ENCODE data around the gene GAK.

GAK gene

DNA sequence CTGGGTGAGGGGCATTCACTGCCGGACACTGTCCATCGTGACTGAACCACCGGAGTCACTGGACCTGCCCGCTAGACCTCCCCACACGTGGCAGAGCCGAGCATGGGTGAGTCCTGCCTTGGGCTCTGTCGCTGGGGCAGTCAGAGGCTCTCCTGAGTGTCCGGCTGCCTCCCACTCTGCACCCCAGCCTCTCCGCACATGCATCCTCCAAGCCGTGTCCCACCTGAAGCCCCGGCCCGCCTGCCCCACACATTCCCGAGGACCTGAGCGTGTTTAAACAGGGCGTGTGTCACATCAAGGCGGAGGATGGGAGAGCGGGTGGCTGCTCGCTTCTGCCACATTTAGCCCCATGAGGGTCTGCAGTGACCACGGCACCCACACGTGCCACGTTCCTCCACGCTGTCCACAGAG is 110.9 kb downstream of the GAK start:
- peak; percentile 64 for DNase-seq (ENCODE audit: low spot score)
- Histone ChIP-seq H3K4me3 (no peak overlapping the region), H3K27ac (no peak overlapping the region)
- TF ChIP-seq, protein P1, sequence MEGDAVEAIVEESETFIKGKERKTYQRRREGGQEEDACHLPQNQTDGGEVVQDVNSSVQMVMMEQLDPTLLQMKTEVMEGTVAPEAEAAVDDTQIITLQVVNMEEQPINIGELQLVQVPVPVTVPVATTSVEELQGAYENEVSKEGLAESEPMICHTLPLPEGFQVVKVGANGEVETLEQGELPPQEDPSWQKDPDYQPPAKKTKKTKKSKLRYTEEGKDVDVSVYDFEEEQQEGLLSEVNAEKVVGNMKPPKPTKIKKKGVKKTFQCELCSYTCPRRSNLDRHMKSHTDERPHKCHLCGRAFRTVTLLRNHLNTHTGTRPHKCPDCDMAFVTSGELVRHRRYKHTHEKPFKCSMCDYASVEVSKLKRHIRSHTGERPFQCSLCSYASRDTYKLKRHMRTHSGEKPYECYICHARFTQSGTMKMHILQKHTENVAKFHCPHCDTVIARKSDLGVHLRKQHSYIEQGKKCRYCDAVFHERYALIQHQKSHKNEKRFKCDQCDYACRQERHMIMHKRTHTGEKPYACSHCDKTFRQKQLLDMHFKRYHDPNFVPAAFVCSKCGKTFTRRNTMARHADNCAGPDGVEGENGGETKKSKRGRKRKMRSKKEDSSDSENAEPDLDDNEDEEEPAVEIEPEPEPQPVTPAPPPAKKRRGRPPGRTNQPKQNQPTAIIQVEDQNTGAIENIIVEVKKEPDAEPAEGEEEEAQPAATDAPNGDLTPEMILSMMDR (IDR thresholded peaks at IDR 0.05), result no peak

DNA sequence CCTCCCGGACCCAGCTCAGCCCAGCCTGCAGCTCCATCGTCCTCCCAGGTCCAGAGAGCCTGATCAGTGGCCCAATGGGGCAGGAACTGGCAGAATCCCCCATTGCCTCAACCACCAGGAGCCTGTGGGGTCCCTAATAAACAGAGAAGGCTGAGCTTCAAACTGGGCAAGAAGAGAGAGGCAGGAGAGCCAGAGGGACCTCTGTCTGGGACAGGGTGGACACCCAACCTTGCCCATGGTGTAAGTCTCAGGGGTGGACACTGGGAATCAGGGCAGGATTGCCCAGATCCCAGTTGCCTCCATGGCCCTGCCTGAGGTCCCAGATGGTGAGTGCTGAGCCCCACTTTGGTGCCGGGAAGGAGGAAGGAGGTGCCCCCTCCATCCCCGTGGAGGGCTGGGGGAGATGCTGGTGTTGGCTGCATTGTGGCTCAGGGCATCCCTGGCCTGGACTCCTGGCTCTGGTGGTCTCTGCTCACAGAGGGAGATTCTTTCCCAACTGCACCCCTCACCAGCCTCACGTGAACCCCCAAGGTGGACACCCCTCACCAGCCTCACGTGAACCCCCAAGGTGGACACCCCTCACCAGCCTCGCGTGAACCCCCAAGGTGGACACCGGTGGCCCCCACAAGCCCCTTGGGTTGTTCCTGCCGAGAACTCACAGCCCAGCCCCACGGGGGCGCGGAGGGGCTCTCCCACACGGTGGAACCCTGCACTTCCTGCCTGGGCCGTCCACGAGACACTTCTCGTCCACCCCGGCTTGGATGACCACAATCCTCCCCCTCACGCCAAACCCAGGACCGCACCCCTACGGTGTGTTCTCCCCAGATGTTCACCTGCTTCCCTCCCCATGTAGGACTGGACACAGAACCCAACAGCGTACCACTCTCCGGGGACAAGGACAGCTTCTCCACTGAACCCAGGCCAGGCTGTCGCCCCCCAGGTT is 111.6 kb downstream of the GAK start:
- no peak overlapping the region for H3K4me3 ChIP-seq
- TF ChIP-seq, protein P1 (IDR thresholded peaks at IDR 0.05), result no peak
- no peak for DNase-seq (ENCODE audit: low spot score)
- H3K27ac ChIP-seq, result no peak overlapping the region

GRCh38 chr4:819401-820229 is 112.5 kb downstream of the GAK start:
- TF ChIP-seq, protein P1 (IDR thresholded peaks at IDR 0.05), result no peak
- Histone ChIP-seq H3K27ac (no peak overlapping the region), H3K4me3 (no peak overlapping the region)
- no peak for DNase-seq (ENCODE audit: low spot score)

- Histone ChIP-seq H3K4me3 (no peak overlapping the region), H3K27ac (no peak overlapping the region)
- TF ChIP-seq, protein P1 (IDR thresholded peaks at IDR 0.05), result no peak
- no peak for DNase-seq (ENCODE audit: low spot score)
These were observed 113.8 kb downstream of the GAK start for GRCh38 chr4:818106-818921.

DNA sequence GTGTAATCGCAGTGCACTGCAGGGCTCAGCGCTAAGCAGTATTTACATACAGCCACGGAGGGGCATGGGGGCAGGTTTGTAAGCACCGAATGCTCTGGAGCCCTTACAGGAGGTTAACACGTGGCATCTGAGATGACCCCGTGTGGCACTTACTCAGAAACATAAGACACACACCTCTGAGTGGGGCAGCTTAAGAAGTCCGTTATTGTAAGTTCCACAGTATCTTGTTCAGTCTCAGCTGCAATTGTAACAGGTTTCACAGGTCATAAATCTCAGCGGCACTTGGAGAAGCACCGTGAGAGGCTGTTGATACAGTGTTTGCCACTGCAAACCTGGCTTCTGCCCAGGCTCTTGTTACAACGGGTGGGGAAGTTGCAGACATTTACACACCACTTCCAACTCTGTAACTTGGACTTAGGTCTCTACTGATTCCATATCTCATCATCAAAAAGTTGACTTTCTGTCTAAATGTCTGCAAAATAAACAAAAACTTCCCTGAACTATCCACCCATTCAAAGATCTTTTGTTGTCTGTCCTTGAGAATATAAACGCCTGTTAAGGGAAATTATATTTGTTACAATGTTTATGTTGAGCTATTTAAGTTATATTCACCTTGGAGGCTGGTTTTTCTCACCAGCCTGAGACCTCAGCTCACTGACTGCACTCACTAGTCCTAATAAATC is 116.5 kb downstream of the GAK start:
- no peak for DNase-seq (ENCODE audit: low spot score)
- Histone ChIP-seq H3K4me3 (no peak overlapping the region), H3K27ac (no peak overlapping the region)
- TF ChIP-seq, protein P1 (IDR thresholded peaks at IDR 0.05), result no peak

DNA sequence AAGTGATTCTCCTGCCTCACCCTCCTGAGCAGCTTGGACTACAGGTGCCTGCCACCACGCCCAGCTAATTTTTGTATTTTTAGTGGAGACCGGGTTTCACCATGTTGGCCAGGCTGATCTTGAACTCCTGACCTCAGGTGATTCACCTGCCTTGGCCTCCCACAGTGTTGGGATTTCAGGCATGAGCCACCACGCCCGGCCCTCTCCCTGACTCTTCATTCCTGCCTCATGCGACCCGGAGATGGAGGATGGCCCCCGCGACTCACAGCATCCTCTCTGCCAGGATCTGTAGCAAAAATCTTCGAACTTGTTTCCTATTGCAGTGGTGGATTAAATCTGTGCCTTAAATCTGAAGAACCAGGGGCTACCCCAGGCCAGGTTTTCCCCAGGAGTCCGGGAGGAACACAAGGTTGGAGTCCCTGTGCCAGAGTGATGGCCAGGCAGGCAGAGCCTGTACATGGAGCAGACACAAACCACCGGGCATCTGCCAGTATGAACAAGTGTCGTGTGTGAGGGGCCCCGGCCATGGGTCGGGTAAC is 117.7 kb downstream of the GAK start:
- TF ChIP-seq, protein P1 (IDR thresholded peaks at IDR 0.05), result no peak
- no peak overlapping the region for H3K27ac ChIP-seq
- no peak for DNase-seq (ENCODE audit: low spot score)
- no peak overlapping the region for H3K4me3 ChIP-seq
